ENCODE results near the gene TNRC6A.

- no peak for TF ChIP-seq POLR2AphosphoS5 (IDR thresholded peaks at IDR 0.05; ENCODE audit: low read depth, low read length)
- TF ChIP-seq POLR2A (IDR thresholded peaks at IDR 0.05; ENCODE audit: low read depth, low read length) = no peak
Observed at GRCh38 chr16:24825696-24826095, 96.2 kb downstream of the TNRC6A start.
